NT2/D1 (cell line): Measurements from ENCODE around the gene WEE2.

ENCODE experiments used
- YY1 ChIP-seq: IDR thresholded peaks from 2 replicates; pipeline ENCODE4 v1.6.1; 2011; ENCODE audit not compliant: insufficient read length, insufficient read depth
- ZNF274 ChIP-seq: IDR thresholded peaks from 2 replicates; pipeline ENCODE4 v1.6.1; 2011; ENCODE audit warnings: mild to moderate bottlenecking, low read depth, low read length

- TF ChIP-seq YY1 (no peak), ZNF274 (no peak)
These were observed 15.1 kb upstream of the WEE2 start for GRCh38 chr7:141693082-141693481.
